ENCODE results near the gene CLCN7. TPM values are rescaled to one million over a fixed set of nuclear protein-coding genes. Genes with fewer than 3 reads are reported as not detected.
A peak's percentile ranks its signal among the peaks of the same experiment; 100 is the strongest.

The CLCN7 gene
- polyA plus RNA-seq, 1 experiment: 15.7 TPM

GRCh38 chr16:1475552-1476114 lies 805 bp upstream of the CLCN7 start:
- POLR2A ChIA-PET: no interaction called here
- no peaks in the 10 kb centered on the region for H3K27me3 ChIP-seq (ENCODE audit: control insufficient read depth, insufficient read depth, low read length)
- no peak for DNase-seq (ENCODE audit: low read depth, low spot score)
- no peak for TF ChIP-seq CTCF (IDR thresholded peaks at IDR 0.05; ENCODE audit: low read depth, low read length)
- CTCF ChIA-PET: no interaction called here
- peak overlapping the region; percentile 77 for H3K4me3 ChIP-seq (ENCODE audit: low read depth, low read length)
- H3K27ac ChIP-seq (ENCODE audit: low read depth, low read length): peak overlapping the region; percentile 39
- H3K9me3 ChIP-seq (ENCODE audit: control insufficient read depth, insufficient read depth, low read length): peaks cover 21% of the 10 kb centered on the region

- Histone ChIP-seq H3K27ac (ENCODE audit: low read depth, low read length) (no peak overlapping the region), H3K9me3 (ENCODE audit: control insufficient read depth, insufficient read depth, low read length) (peaks cover 24% of the 10 kb centered on the region), H3K27me3 (ENCODE audit: control insufficient read depth, insufficient read depth, low read length) (no peaks in the 10 kb centered on the region), H3K4me3 (ENCODE audit: low read depth, low read length) (peak overlapping the region; percentile 77)
- no peak for DNase-seq (ENCODE audit: low read depth, low spot score)
- CTCF ChIA-PET: no interaction called here
- no peak for TF ChIP-seq CTCF (IDR thresholded peaks at IDR 0.05; ENCODE audit: low read depth, low read length)
- POLR2A ChIA-PET: no interaction called here
These were observed 589 bp downstream of the CLCN7 start for GRCh38 chr16:1474082-1474795.

- Histone ChIP-seq H3K27ac (ENCODE audit: low read depth, low read length) (no peak overlapping the region), H3K9me3 (ENCODE audit: control insufficient read depth, insufficient read depth, low read length) (peaks cover 24% of the 10 kb centered on the region), H3K4me3 (ENCODE audit: low read depth, low read length) (no peak overlapping the region), H3K27me3 (ENCODE audit: control insufficient read depth, insufficient read depth, low read length) (no peaks in the 10 kb centered on the region)
- DNase-seq (ENCODE audit: low read depth, low spot score): no peak
- CTCF ChIA-PET: no interaction called here
- POLR2A ChIA-PET: interaction anchor here (0.7 kb wide), 2 partner anchors 272 to 492 kb away, joined by 3 to 4 read pairs; partner anchors contain the start of gene RPS2
- TF ChIP-seq CTCF (IDR thresholded peaks at IDR 0.05; ENCODE audit: low read depth, low read length): no peak
These were observed 1.9 kb downstream of the CLCN7 start for GRCh38 chr16:1472974-1473373.

- Histone ChIP-seq H3K27ac (ENCODE audit: low read depth, low read length) (no peak overlapping the region), H3K27me3 (ENCODE audit: control insufficient read depth, insufficient read depth, low read length) (no peaks in the 10 kb centered on the region), H3K4me3 (ENCODE audit: low read depth, low read length) (no peak overlapping the region), H3K9me3 (ENCODE audit: control insufficient read depth, insufficient read depth, low read length) (peaks cover 15% of the 10 kb centered on the region)
- ChIA-PET CTCF (no interaction called here), POLR2A (no interaction called here)
- TF ChIP-seq CTCF (IDR thresholded peaks at IDR 0.05; ENCODE audit: low read depth, low read length): no peak
- DNase-seq (ENCODE audit: low read depth, low spot score): no peak
These were observed 3.1 kb downstream of the CLCN7 start for GRCh38 chr16:1471569-1472194.

Measured in AG04450 (cell line).